GM21515 (cell line): ENCODE results near the gene AUTS2.

ENCODE experiments used
- ATAC-seq: cut with Tn5 transposase; IDR thresholded peaks from one replicate; pipeline ENCODE4 v1.9.1; 2021; ENCODE audit not compliant: unreplicated experiment

AUTS2 gene

GRCh38 chr7:70472601-70473237 is 874.4 kb downstream of the AUTS2 start:
- ATAC-seq, result no peak

- no peak for ATAC-seq
Observed at GRCh38 chr7:70474639-70475234, 876.5 kb downstream of the AUTS2 start.

- no peak for ATAC-seq
Observed at GRCh38 chr7:70477036-70478010, 879.0 kb downstream of the AUTS2 start.

- ATAC-seq, result no peak
Observed at GRCh38 chr7:70479153-70480021, 881.1 kb downstream of the AUTS2 start.

GRCh38 chr7:70480927-70481569 is 882.8 kb downstream of the AUTS2 start:
- ATAC-seq, result no peak

- no peak for ATAC-seq
Observed at GRCh38 chr7:70481570-70482123, 883.4 kb downstream of the AUTS2 start.

- ATAC-seq, result no peak
Observed at GRCh38 chr7:70484255-70484654, 886.0 kb downstream of the AUTS2 start.

- ATAC-seq, result no peak
Observed at GRCh38 chr7:70486977-70487376, 888.7 kb downstream of the AUTS2 start.

GRCh38 chr7:70487428-70487827 is 889.2 kb downstream of the AUTS2 start:
- ATAC-seq, result no peak

GRCh38 chr7:70487886-70488285 is 889.6 kb downstream of the AUTS2 start:
- ATAC-seq, result no peak

- no peak for ATAC-seq
Observed at GRCh38 chr7:70489813-70490212, 891.5 kb downstream of the AUTS2 start.

- no peak for ATAC-seq
Observed at GRCh38 chr7:70492625-70493024, 894.4 kb downstream of the AUTS2 start.

- ATAC-seq, result no peak
Observed at GRCh38 chr7:70494225-70495032, 896.2 kb downstream of the AUTS2 start.

GRCh38 chr7:70495033-70495376 is 896.7 kb downstream of the AUTS2 start:
- no peak for ATAC-seq

GRCh38 chr7:70497793-70498192 is 899.5 kb downstream of the AUTS2 start:
- no peak for ATAC-seq

GRCh38 chr7:70498232-70498992 is 900.1 kb downstream of the AUTS2 start:
- no peak for ATAC-seq

GRCh38 chr7:70500261-70500660 is 902.0 kb downstream of the AUTS2 start:
- ATAC-seq, result no peak

GRCh38 chr7:70502117-70502863 is 904.0 kb downstream of the AUTS2 start:
- no peak for ATAC-seq
